HG03139 (cell line): ENCODE data around the gene HOXA7.

ENCODE experiments used
- ATAC-seq: cut with Tn5 transposase; IDR thresholded peaks from one replicate; pipeline ENCODE4 v1.9.1; 2021; ENCODE audit not compliant: unreplicated experiment

HOXA7 gene

DNA sequence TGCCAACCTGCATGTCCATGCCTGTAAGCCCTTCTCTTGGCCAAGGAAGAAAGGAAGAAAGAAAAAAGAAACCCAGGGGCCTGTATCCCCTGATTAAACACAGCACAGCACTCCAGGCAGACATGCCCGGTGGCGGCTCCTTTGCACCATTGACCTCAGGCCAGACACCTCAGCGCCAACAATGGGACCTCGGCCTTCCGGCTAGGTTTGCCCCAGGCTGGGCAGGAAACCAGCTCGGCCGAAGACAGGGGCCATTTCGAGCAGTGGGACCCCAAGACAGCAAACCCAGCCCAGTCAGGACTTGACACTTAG lies 14.8 kb upstream of the HOXA7 start:
- ATAC-seq = no peak

DNA sequence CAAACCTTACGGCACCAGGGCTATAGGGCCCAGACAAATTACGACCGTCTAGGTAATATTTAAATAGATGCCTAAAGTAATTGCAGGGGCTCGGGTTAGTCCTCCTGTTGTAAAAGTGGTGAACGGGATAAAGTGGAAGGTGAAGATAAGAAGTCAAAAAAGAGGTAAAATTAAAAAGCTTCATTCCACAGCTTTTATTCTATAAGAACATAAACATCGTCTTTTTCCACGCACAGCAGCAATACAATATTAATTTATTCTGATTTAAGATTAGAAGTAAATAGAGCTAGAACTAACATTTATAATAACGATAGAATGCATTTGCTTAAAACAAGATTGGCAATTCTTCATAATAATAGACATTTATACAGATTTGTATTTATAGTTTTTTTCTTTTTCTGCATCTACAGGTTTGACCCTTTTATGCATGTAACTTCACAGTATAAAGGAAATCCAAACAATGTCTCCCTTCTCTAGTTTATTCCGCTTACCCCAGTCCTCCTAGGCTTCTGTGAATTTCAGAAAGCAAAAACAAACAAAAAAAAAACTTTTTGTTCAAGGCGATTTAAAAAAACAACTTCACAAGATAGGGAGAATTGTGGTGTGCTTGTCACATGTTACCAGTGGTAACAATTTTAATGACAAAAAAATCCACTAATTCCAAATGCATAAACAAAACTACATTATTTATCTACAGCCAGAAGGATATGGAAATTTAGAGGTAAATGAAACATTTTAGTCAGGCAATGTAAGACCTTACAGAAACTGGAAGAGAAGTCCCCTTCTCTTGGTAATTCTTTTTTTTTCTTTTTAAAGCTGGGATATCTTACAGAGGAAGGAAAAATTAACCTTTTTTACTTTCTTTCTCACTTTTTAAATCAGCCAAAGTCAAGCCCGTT lies 14.2 kb upstream of the HOXA7 start:
- ATAC-seq = no peak

DNA sequence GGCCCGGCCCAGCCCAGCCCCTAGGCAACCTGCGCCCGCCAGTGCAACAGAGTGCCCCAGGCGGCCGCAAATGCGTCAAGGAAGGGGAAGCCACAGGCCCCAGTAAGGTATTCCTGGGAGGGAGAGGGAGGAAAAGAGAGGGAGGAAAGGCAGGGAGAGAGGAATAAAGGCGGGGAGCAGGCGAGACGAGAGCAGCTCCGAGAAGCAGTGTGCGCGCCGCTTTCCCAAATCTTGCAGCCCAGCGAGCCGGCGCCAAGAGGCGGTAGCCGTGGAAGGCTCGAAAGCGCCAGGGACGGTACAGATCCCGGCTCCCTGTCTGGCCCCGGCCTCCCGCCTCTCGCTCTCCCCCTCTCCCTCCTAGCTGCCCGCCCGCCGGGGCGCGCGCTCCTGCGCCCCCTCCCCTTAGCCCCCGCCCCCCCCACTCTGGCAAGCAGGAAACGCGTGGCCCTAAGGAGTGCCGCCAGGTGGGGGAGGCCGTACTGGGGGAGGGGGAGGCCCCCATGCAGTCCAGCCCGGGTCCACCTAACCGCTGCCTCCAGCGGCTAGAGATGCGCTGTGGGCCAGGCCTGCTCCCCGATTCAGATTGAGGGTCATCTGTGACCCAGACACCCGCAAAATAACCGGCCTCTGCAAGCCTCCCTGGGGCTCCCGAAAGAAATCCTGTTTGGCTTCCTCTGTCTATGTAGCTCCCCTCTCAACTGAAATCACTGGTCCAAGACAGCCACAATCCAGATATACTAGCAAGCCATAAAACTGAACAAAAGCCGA lies 13.4 kb upstream of the HOXA7 start:
- ATAC-seq = no peak

DNA sequence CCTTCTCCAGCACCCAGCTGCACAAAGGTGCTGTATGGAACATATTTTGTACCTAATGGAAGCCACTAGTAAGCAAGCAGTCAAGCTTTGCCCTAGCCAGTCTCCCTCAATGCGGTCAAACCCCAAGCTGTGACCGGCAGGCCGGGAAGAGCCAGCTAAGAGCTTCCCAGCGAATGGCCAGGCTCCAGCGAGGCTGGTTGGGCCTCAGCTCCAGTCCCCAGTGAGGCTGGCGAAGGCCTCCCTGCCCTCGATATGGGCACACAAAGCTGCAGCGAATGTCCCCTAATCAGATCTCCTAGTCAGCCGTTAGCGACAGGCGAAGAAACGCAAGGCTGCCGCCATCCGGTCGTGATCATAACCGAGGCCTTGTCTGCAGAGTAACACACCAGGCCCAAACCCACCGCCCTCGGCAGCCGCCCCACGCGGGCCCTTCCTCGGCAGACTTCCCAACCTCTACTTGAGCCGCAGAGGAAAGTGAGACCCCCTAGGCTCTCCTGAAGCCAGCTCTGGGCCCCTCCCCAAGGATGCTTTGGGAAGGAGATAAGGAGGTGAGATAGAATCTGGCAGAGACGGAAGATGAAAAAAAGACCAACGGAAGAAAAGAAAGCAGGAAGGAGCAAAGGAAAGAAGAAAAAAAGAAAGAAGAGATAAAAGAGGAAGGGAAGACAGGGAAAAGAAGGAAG lies 11.9 kb upstream of the HOXA7 start:
- no peak for ATAC-seq

DNA sequence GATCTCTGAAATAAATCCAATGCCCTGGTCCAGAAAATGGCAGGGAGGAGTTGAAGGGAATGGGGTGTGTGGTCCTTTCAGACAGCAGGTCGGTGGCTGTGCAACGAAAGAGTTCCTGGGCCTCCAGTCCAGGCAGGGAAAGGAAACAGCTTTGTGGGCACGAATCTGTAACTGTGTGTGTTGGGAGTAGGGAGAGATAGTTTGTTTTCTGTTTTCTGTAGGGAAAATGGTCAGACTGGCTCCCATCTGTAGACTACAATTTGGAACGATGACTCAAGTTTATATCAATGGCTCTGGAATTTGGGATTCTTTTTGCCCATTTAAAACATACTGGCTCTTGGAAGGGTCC lies 11.4 kb upstream of the HOXA7 start:
- ATAC-seq = no peak

DNA sequence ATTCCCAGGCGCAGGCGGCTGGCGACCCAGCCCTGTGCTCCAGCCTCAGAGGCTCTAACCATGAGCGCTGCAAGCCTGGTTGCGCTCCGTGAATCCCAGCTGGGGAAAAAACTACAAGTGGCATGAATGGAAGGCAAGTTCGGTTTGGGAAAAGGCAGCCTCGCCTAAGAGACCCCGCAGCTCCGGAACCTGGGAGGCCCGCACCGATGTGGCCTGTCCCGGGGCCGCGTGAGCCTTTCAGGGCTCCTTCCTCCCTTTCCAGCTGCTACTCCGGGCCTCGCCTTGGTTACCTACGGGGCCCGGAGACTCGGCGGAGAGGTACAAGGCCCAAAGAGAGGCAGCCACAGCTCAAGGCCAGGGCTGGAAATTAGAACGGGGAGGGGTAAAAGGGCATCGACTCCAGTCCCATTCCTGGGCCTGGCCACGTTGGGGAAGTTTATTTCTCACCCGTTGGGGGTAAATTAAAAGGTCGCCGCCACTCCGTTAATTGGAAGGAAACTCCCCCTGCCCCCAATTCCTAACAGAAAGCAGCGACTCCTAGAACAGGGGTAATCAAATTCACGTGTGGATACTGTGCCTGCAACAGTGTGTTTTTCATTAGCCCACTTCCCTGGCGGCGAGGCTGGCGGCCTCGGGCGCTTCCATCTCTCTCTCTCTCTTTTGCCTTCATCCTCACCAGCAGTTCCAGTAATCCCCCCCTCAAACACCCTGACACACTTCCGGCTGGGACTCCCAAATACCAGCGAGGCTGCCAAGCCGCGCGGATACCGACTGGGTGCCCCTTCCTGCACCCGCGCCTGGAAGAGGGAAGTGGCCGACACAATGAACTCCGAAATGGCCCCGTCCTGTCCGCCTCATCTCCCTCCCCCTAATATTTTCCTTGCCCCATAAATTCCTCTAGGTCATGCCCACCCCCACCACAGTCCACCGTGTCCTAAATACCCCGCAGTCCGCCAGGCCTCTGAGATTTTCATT lies 10.3 kb upstream of the HOXA7 start:
- ATAC-seq = no peak

DNA sequence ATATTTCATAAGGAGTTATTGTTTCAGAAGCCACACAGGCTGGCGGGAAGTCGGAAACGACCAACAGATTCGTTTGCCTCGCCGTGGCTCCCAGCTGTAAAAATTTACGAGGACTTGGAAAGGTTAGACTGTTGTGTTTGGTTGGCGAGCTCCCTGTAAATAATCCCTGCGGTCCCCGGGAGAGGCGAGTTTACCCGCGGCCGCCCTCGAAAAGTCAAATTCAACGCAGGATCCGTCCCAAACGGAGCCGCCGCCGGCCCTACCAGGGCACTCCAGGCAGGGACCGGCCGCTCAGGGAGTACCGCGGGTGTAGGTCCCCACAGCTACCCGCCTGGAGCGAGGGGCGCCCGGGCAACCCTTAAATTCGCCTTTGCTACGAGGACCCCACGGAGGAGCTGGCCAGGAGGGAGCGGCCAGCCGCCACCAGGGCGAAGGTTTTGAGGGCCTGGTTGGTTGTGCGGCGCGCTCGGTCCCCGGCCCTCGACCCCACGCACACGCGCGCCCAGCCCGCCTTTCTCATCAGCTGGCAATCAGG lies 9.6 kb upstream of the HOXA7 start:
- no peak for ATAC-seq

DNA sequence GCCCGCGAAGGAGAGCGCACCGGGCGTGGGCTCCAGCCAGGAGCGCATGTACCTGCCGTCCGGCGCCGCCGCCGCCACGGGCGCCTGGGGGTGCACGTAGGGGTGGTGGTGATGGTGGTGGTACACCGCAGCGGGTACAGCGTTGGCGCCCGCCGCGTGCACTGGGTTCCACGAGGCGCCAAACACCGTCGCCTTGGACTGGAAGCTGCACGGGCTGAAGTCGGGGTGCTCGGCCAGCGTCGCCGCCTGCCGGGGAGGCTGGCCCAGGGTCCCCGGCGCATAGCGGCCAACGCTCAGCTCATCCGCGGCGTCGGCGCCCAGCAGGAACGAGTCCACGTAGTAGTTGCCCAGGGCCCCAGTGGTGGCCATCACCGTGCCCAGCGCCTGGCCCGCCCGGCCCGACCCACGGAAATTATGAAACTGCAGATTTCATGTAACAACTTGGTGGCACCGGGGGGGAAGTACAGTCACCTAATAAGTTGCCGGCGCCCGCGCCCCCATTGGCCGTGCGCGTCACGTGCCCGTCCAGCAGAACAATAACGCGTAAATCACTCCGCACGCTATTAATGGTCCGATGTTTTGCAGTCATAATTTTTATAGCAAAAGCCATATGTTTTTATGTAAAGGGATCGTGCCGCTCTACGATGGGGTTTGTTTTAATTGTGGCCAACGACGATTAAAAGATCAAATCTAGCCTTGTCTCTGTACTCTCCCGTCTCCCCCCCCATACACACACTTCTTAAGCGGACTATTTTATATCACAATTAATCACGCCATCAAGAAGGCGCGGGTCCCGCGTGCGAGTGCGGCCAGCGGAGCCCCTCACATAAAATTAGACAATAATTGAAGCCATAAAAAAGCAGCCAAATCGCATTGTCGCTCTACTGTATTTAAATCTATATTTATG lies 8.9 kb upstream of the HOXA7 start, which contains the start of gene HOXA9:
Gene HOXA9 (minus strand): TSS at position 449 of the 907 bp plus-strand sequence. CDS start 80 bp downstream, at position 369.
- ATAC-seq = no peak

DNA sequence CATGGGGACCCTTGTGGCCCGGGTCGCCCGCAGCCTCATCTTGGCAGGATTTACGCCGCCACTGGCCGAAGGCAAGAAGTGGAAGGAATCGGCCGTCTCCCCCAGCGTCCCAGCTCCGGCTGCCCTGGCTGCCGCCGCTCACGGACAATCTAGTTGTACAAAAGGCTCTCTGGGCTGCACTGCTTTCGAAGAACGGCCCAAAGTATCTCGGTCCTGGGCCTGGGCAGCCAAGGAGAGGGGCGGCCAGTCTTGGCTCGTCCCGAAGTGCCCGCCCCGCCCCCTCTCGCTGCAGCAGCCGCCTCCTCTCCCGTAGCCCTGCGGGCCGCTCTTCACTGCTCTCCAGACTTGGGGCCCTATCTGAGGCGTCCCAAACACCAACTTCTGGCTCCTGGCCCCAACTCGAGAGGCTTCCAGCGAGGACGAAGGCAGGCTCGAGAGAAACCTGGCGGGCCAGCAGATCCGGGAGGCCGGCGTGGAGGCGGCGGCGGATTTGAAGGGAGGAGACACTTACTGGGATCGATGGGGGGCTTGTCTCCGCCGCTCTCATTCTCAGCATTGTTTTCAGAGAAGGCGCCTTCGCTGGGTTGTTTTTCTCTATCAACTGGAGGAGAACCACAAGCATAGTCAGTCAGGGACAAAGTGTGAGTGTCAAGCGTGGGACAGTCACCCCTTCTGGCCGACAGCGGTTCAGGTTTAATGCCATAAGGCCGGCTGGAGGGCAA lies 8.1 kb upstream of the HOXA7 start:
- no peak for ATAC-seq

DNA sequence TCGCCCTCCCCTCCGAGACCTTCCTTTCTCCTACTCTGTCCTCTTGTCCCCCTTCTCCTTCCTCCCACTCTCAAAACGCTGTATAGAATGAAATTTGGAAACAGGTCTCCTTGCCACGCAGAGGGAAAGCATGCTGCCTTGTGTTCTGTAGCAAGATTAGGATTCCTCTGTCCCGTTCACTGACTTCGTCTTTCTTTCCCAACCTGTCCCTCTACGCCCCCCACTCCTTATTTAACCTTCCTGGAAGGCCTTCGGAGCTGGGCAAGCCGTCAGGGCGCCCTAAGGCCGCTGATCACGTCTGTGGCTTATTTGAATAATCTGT lies 7.5 kb upstream of the HOXA7 start:
- no peak for ATAC-seq

DNA sequence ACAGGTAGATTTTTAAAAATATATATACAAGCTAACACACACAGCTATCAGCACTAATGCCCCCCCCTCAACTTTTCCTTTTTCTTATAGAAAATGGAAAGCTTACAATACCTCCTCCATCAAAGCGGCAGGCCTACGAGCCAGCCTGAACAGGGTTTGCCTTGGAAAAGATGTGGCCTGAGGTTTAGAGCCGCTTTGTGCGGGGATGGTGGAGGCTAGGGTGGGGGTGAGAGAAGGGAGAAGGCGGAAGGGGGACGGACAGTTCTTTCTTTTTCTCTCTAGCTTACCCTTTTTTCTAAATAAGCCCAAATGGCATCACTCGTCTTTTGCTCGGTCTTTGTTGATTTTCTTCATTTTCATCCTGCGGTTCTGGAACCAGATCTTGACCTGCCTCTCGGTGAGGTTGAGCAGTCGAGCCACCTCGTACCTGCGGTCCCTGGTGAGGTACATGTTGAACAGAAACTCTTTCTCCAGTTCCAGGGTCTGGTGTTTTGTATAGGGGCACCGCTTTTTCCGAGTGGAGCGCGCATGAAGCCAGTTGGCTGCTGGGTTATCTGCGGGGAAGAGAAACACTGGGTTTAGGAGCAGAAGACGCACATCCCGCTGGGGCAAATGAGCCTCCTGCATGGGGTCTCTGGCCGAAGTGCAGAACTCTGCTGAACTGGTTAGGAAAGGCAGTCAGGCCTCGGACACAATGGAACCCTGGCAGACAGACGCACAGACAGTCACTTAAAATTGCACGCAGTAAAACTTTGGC lies 7.0 kb upstream of the HOXA7 start:
- no peak for ATAC-seq

DNA sequence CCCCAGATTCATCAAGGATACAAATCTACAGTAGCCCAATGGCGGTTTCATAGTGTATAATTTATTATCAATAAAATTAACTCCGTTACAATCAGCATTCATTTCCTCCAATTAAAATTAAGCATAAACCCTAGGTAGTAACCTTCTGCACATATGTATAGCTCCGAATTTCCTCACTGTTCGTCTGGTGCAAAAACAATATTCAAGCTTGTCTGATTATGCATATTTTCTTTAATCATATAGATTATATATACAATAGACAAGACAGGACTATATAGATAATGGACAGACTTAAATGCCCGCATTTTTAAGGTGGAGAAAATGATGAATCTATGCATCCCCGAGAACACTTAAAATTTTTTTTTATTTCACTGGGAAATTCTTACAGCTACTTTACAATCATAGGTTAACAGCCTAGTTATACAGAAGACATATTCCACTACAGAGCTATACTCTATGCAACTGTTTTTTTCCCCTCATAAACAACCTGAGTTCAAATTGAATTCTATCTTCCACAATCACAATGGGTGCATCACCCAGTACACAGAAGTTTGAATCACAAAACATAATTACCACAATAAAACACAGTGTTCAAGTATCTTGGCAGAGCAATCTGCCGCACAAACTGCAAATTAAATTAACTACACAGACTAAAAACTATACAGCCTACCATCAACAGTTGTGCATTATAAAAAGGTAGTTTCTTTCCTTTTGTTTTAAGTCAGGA lies 6.2 kb upstream of the HOXA7 start:
- ATAC-seq = no peak

DNA sequence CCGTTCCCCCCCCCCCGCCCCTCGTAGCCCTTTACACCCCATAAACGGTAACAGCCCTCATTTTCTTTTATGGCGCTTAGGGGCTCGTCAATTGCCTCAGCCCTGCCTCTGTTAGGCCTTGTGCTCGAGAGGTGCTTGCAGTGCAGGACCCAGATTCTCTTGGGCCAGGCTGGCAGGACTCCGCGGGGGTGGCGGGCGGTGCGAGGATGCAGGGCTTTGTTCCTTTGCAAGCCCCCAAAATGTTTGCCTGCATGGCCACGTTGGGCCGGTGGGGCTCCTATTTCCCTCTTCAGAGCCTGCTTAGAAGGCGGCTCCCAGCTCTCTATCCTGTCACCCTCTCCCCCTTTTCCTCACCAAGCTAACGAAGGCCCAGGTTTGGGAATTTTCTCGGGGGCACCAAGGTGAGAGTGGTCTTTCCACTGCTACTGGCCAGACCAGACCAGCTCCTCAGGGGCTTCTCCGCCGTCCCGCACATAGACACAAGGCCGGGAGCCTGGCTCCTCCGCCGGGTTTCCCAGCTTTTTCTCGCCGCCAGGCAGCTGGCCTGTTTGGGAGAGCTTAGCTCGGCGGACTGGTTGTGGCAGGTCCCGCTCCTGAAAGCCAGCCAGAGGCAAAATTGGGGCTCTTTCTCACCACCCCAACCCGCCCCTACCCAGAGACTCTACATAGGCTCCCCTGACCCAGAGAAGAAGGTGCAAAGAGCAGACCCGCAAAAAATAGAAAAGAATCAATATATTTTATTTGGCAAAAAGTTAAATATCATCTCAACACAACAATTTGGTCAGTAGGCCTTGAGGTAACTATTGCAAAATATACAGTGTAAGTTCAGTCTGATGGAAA lies 5.5 kb upstream of the HOXA7 start:
- ATAC-seq = no peak

DNA sequence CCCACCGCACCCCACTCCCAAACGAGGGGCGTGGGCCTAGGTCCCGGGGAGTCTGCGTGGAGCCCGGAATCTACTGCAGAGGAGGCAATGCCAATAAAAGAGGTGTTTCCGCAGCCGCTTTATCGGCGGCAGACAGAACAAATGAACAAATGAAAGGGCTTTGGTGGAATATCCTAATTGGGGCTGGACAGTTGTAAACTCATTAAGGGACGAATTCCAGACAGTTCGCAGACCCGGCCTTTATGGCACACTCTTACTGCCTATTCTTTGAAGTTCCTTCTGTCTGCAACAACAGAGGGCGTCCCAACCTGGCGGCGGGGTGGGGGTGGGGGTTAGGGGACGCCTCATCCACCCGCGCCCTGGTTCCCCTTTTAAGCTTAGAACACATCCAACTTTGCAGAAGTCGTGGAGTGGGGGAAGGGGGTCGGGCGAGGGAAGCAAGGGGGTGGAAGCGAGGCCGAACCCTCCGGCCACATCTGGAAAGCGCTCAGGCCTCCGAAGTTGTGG lies 4.8 kb upstream of the HOXA7 start:
- ATAC-seq = no peak

DNA sequence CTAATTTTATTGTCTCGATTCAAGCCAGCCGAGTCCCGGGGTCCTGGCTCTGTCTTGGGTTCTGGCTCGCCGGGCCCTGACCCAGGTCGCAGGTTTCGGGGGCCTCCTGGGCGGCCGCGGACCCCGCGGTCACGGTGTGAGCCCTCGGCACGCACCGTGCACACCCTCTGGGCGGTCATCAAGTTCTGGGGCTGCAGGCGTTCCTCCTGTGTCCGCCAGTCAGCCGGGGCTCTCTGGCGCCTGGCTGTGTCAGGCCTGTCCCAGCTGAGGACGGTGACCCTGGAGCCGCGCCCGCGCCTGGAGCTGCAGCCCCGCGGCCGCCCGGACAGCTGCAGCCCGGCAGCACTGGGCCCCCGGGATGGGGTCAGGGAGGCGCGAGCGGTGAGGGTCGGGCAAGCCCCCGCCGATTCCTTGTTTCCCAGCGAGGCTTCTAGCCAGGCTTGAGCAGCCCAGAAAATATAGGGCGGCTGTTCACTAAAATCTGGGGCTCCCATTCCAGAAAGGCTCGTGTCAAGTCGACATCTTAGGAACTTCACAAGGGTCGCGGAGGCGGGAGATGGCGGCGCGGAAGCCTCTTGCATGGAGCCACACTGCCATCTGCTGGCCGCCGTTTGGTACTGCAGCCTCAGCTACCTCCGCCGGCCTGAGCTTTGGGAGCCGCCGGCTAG lies 4.2 kb upstream of the HOXA7 start:
- ATAC-seq = no peak

DNA sequence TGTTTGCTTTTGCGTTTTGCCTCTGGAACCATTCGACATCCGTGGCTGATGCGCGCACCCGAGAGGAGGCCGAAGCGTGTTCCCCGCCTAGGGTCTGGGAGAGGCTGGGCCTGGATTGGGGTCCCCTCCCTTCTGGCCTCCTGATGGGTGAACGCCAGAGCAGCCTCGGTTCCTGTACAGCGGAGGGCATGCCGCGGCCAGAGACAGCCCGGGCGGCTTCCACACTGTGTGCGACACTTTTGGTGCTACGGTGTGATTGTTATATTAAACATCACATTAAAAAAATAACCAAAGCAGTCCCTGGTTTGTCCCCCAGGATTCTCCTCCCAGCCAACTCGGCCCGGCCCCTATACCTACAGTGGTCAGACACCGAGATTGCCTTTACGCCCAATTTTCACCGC lies 3.7 kb upstream of the HOXA7 start:
- ATAC-seq = no peak
